ENCODE data around the gene JARID2. TPM values are rescaled to one million over a fixed set of nuclear protein-coding genes. Genes with fewer than 3 reads are reported as not detected.

JARID2 gene
- total and polyA plus RNA-seq, 9 of the 15 experiments (the other 6 are each of a cell fraction or from before 2014, with no cell fraction given): 5.0 to 29.0 (median 15.6) TPM

GRCh38 chr6:15426395-15426794 lies 180.5 kb downstream of the JARID2 start:
- Histone ChIP-seq H3K79me2 (ENCODE audit: control insufficient read depth, insufficient read depth, low read length) (peaks cover 67% of the 10 kb centered on the region), H3K27me3 (ENCODE audit: control insufficient read depth in 2 of 2, insufficient read depth in 2 of 2, low read length in 2 of 2) (no peaks in the 10 kb centered on the region), H2AFZ (ENCODE audit: low read depth, low read length) (no peak overlapping the region), H4K20me1 (replicated peaks; ENCODE audit: control insufficient read depth, insufficient read depth, low read length) (peaks cover 4% of the 10 kb centered on the region; the same call in 1 of the 2 replicates), H3K36me3 (ENCODE audit: control insufficient read depth, insufficient read depth, low read length) (0 out of 3 replicates have a peak, but pooled peaks cover 8% of the 10 kb centered on the region), H3K9ac (ENCODE audit: insufficient read depth in 1 of 2, low read depth in 2 of 2, low read length in 2 of 2) (no peak overlapping the region), H3K4me3 (no peak overlapping the region), H3K4me2 (ENCODE audit: insufficient read depth, low read length) (no peak overlapping the region), H3K9me3 (replicated peaks; ENCODE audit: control insufficient read depth, insufficient read depth, low read depth, low read length) (no peaks in the 10 kb centered on the region), H3K4me1 (replicated peaks in 1 of 2; ENCODE audit: control insufficient read depth in 2 of 2, insufficient read depth in 2 of 2, low read length in 2 of 2) (peaks cover 0 to 3% of the 10 kb centered on the region in 2 experiments; a peak in 2 of 5 replicates), H3K27ac (ENCODE audit: extremely low read depth, low read depth, low read length) (no peak overlapping the region), H3K9me1 (ENCODE audit: control insufficient read depth, insufficient read depth, low read length) (peaks cover 7% of the 10 kb centered on the region)
- CTCF ChIA-PET (ENCODE audit: low intra/inter-chr PET ratio): no interaction called here
- intact Hi-C loops (cut with micrococcal nuclease) (no loop called here), in situ Hi-C loops (cut with MboI) (no loop called here)
- POLR2A ChIA-PET: interaction anchor here (0.9 kb wide), 1 partner anchor 14 kb away, joined by 3 read pairs; no protein-coding TSS in a partner anchor
- 71% methylated on average over 2 of the region's 2 CpGs for WGBS (ENCODE audit: insufficient coverage, low coverage, missing lambda C conversion rate)
- no peak for FAIRE-seq
- no TSS peak for BruUV-seq (replicated peaks)
- TF ChIP-seq HDAC8 (tag; IDR thresholded peaks at IDR 0.05) (no peak), ZBTB7A (IDR thresholded peaks at IDR 0.05; ENCODE audit: borderline replicate concordance, control insufficient read depth, low read depth, low read length) (no peak)
- no peak for ATAC-seq
- DNase-seq (ENCODE audit: extremely low read depth in 1 of 4, low spot score in 3 of 4): no peak

- Histone ChIP-seq H3K4me2 (ENCODE audit: insufficient read depth, low read length) (no peak overlapping the region), H3K9ac (ENCODE audit: insufficient read depth in 1 of 2, low read depth in 2 of 2, low read length in 2 of 2) (no peak overlapping the region), H4K20me1 (replicated peaks; ENCODE audit: control insufficient read depth, insufficient read depth, low read length) (peaks cover 4% of the 10 kb centered on the region; the same call in 1 of the 2 replicates), H2AFZ (ENCODE audit: low read depth, low read length) (no peak overlapping the region), H3K9me1 (ENCODE audit: control insufficient read depth, insufficient read depth, low read length) (peaks cover 7% of the 10 kb centered on the region), H3K27me3 (ENCODE audit: control insufficient read depth in 2 of 2, insufficient read depth in 2 of 2, low read length in 2 of 2) (no peaks in the 10 kb centered on the region), H3K4me1 (replicated peaks in 1 of 2; ENCODE audit: control insufficient read depth in 2 of 2, insufficient read depth in 2 of 2, low read length in 2 of 2) (peaks cover 0 to 4% of the 10 kb centered on the region in 2 experiments; a peak in 2 of 5 replicates), H3K4me3 (no peak overlapping the region), H3K79me2 (ENCODE audit: control insufficient read depth, insufficient read depth, low read length) (peaks cover 65% of the 10 kb centered on the region), H3K36me3 (ENCODE audit: control insufficient read depth, insufficient read depth, low read length) (0 out of 3 replicates have a peak, but pooled peaks cover 8% of the 10 kb centered on the region), H3K9me3 (replicated peaks; ENCODE audit: control insufficient read depth, insufficient read depth, low read depth, low read length) (no peaks in the 10 kb centered on the region), H3K27ac (ENCODE audit: extremely low read depth, low read depth, low read length) (no peak overlapping the region)
- BruUV-seq (replicated peaks): no TSS peak
- no peak for ATAC-seq
- intact Hi-C loops (cut with micrococcal nuclease) (no loop called here), in situ Hi-C loops (cut with MboI) (no loop called here)
- POLR2A ChIA-PET: interaction anchor here (0.5 to 0.6 kb wide), 2 partner anchors 22 to 178 kb away, joined by 3 read pairs; no protein-coding TSS in a partner anchor
- CTCF ChIA-PET (ENCODE audit: low intra/inter-chr PET ratio): no interaction called here
- WGBS (ENCODE audit: insufficient coverage, low coverage, missing lambda C conversion rate): 91% methylated on average over 3 of the region's 3 CpGs
- FAIRE-seq: no peak
- no peak for DNase-seq (ENCODE audit: extremely low read depth in 1 of 4, low spot score in 3 of 4)
- TF ChIP-seq RNF2 (IDR thresholded peaks at IDR 0.05) (no peak), ZNF232 (CRISPR knock-in tag; IDR thresholded peaks at IDR 0.05) (no peak), SMARCA5 (IDR thresholded peaks at IDR 0.05) (no peak), SPI1 (IDR thresholded peaks at IDR 0.05; ENCODE audit: borderline replicate concordance, low read depth, low read length) (no peak), MNT (conservative IDR thresholded peaks at IDR 0.05) (no peak), FOXP1 (CRISPR knock-in tag; IDR thresholded peaks at IDR 0.05) (no peak), SMAD2 (IDR thresholded peaks at IDR 0.05; ENCODE audit: low read depth, low read length) (no peak)
These were observed 181.0 kb downstream of the JARID2 start for GRCh38 chr6:15426901-15427300.

All from K562 (cell line).